Epithelial cell of proximal tubule (primary cell): ENCODE results near the gene PHLDA3. TPM values are rescaled to one million over a fixed set of nuclear protein-coding genes. Genes with fewer than 3 reads are reported as not detected.
"Not testable (repeated sequence)": the region's sequence is repeated elsewhere in the genome, so short reads cannot be mapped to it uniquely, and the experiment has no call there.

Source experiments
- DNase-seq: peaks from one replicate; pipeline ENCODE4 v3.0.0-alpha.2; 2011; ENCODE audit warnings: low read depth
- H3K4me3 ChIP-seq: 2 replicates; pipeline ENCODE4 v1.5.1; 2011; ENCODE audit warnings: low read depth, mild to moderate bottlenecking, low read length
- total RNA-seq: library from RNA; depleted of rRNA; stranded (reverse); fragments of >200 nt; gene quantifications from 2 replicates; pipeline ENCODE4 v1.2.3, GENCODE V29; 2015
- TF ChIP-seq, protein P1 (sequence below): conservative IDR thresholded peaks from 2 replicates; pipeline ENCODE4 v1.5.1; 2012; ENCODE audit warnings: low read depth, mild to moderate bottlenecking, low read length

Gene PHLDA3
- total RNA-seq, 1 donor from 2014 or later = 53.9 TPM

DNA sequence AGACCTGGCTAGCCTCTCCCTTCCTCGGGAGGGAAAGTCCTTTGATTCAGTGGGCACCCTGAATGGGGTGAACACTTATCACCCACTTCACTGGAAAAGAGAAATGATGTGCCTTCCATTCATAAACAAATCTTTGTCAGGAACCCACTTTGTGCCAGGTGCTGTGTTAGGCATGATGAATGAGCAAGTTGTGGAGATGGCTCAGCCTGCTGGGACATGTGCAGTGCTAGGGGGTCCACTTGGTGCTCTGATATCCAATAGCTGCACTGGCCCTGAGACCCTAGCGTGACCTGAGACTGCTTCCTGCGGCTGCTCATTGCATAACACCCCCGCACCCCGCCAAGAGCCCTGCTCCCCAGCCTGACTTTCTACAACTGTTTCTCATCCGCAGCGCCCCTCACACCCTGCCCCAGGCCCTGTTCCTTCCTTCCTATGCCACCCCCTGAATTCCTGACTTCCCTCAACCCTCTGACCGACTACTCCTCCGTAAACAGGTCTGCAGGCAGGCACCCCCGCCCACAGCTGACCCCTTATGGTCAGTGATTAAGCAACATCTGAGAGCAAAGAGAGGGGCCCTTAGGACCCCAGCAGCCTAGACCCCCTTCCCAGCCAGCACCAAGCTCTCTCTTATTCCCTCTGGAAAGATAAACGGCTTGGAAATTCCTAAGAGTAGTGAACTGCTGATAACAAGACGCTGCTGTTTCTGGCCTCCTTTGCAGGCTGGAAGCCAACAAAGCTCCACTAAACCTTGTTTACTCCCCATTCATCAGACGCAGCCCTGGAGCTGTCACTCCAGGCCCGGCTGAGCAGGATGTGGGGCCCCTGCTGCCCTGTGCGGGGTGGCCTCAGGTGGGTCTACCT lies 25.0 kb upstream of the PHLDA3 start:
- DNase-seq = no peak
- no peak overlapping the region for H3K4me3 ChIP-seq
- TF ChIP-seq, protein P1, sequence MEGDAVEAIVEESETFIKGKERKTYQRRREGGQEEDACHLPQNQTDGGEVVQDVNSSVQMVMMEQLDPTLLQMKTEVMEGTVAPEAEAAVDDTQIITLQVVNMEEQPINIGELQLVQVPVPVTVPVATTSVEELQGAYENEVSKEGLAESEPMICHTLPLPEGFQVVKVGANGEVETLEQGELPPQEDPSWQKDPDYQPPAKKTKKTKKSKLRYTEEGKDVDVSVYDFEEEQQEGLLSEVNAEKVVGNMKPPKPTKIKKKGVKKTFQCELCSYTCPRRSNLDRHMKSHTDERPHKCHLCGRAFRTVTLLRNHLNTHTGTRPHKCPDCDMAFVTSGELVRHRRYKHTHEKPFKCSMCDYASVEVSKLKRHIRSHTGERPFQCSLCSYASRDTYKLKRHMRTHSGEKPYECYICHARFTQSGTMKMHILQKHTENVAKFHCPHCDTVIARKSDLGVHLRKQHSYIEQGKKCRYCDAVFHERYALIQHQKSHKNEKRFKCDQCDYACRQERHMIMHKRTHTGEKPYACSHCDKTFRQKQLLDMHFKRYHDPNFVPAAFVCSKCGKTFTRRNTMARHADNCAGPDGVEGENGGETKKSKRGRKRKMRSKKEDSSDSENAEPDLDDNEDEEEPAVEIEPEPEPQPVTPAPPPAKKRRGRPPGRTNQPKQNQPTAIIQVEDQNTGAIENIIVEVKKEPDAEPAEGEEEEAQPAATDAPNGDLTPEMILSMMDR = no peak

DNA sequence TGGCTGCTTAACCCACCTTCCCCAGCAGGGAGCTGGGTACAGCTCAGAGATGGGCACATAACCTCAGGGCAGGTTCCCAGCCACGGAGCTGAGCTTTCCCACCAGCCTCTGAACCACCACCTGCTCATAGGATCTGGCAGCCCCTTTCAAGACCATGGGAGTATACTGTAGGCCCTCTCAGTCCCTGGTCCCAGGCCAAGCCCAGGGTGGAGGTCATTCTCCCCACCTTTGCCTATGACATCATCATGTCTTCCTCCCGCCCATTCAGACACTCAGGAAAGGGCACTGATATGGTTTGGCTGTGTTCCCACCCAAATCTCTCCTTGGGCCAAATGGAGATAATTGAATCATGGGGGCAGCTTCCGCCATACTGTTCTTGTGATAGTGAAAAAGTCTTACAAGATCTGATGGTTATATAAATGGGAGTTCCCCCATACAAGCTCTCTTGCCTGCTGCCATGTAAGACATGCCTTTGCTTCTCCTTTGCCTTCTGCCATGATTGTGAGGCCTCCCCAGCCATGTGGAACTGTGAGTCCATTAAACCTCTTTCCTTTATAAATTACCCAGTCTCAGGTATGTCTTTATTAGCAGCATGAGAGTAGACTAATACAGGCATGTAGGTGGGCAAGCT lies 24.2 kb upstream of the PHLDA3 start:
- H3K4me3 ChIP-seq, DNase-seq: not testable (repeated sequence)

DNA sequence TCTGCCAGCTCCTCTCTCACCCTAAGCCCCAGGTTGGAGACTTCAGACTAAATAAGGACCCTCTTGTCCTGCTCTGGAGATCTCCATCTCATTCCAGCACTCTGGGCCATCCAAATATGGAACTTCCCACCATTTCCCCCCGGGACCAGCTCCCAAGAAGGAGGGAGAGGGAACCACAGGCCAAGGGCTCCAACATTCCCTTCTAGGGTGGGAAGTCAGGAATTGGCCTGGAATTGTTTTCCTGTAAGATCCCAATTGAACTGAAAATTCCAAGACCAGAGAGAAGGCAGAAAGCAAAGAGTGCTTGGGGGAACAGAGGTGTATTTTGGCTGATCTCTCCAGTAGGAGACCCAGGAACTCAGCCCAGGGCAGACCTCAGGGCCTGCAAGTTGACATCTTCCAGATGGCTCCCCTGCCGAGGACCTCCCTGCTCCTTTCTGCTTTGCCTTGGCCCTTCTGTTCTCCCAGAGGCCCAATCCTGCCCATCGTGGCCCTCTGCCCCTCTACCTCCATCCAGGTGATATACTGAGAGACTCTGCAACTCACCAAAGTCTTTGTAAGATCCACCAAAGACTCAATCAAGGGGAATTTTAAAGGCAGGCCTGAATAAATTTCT lies 23.0 kb upstream of the PHLDA3 start:
- TF ChIP-seq, protein P1 = no peak
- H3K4me3 ChIP-seq = no peak overlapping the region
- DNase-seq = no peak

DNA sequence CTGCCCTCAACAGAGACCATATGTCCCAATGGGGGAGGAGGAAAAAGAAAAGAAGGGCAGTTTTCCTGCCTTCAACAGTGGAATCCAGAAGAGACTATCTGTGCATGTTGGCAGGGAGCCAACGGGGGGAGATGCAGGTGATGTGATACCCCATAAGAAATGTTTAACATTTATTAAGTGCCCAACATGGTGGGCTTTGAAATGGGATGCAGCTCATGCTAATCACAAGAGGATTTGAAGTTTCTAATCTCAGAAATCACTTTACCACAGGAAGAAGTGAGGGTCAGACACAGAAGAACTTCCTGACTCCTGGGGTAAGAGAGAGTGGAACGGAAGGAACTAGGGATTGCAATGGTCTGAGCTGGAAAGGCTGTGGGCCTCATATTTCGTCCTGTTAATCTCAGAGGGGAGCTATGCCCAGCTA lies 21.7 kb upstream of the PHLDA3 start:
- no peak for DNase-seq
- TF ChIP-seq, protein P1 = no peak
- H3K4me3 ChIP-seq = no peak overlapping the region

DNA sequence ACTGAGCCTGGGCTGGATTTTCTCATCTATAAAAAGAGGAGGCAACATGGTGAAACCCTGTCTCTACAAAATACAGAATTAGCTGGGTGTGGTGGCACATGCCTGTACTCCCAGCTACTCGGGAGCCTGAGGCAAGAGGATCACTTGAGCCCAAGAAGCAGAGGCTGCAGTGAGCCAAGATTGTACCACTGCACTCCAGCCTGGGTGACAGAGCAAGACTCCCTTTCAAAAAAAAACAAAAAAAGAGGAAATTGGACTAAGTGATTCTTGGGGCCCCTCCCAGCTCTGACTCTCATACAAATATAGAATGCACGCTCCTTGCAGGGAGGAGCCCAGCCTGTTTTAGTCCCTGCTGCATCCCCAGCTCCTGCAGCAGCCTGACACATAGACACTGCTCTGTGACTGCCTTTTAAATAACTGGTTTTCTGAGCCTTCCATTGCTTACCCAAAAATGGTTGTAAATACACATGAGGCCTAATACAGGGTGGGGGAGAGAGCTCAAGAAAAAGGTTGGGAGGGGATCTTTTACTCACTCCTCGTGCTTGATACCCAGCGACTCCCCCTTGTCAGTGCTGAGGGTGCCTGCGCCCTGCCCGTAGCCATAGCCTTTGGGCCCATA lies 20.8 kb upstream of the PHLDA3 start:
- TF ChIP-seq, protein P1 = no peak
- H3K4me3 ChIP-seq = no peak overlapping the region
- no peak for DNase-seq

DNA sequence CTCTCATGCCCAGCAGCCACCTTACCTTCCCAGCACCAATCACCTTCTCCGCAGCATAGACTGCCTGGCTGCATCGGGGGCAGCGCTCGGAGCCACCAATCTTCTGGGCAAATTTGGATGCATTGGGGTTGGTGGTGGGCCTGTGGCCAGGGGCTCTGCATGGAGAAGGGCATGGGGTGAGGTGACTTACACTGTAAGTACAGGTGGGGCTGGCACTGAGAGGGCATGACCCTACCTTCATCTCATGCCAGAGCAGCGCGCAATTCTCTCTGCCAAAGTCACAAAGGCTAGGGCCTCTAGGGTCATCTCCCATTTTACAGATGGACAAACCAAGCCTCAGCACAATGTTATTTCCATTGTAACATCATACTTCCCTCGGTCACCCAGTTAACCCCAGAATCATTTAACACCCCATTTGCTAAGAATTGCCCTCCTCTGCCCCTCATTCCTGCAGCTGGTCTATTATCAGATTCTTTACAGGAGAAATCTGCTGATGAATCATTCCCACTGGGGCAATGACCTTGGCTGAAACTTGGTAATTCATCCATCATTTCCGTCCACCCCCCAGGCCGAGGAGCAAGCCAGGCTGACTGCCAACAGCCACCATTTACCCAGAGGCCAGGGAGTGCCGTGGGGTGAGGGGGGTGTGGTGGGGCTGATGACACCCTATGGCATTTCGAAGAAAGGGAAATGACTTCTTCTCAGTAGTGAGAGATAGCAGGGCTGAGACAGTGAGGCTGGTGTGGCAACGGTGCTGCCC lies 20.0 kb upstream of the PHLDA3 start:
- H3K4me3 ChIP-seq = no peak overlapping the region
- TF ChIP-seq, protein P1 = no peak
- peak; percentile 54 for DNase-seq

DNA sequence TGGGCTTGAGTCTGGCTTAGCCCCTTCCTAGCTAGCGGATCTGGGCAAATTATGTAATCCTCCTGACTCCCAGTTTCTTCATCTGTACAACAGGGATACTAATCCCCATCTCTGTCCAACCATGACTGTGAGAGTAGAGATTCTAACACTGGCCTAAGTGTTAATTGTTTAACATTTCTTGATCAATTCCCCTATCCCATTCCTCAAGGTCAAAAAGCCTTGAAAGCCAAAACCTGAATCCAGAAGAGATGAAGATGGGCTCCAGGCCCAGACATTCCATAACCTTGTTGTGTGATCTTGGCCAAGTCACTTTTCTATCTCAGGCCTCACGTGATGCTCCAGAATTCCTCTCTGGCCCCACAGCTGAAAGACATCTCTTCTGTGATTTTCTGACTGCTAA lies 18.8 kb upstream of the PHLDA3 start:
- no peak for DNase-seq
- H3K4me3 ChIP-seq = no peak overlapping the region
- TF ChIP-seq, protein P1 = no peak
